GM21447 (cell line): ENCODE data around the gene ADAMTS3.
"Not testable (repeated sequence)": the region's sequence is repeated elsewhere in the genome, so short reads cannot be mapped to it uniquely, and the experiment has no call there.

Source experiments
- ATAC-seq: cut with Tn5 transposase; IDR thresholded peaks from one replicate; pipeline ENCODE4 v1.9.1; 2021; ENCODE audit not compliant: unreplicated experiment

ADAMTS3 gene

DNA sequence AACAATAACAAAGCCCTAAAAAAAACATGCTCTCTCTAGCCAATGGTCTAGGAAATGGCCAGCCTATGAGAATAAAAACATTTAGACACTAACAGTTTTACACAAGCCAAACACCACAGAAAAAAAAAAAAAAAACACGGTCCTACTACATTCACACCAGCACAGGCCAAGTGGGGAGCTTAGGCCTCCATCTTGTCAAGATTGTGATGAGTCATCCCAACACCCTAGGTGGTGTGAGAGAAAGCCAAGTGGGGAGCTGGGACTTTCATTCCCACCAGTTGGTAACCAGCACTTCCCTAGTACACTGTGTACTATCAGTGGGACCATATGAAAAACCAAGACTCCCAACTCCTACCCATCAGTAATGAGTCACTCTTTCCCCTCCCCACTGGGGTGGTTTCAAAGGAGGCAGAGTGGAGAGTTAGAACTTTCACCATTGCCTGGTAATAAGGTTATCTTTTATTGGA is 95.6 kb downstream of the ADAMTS3 start:
- no peak for ATAC-seq

DNA sequence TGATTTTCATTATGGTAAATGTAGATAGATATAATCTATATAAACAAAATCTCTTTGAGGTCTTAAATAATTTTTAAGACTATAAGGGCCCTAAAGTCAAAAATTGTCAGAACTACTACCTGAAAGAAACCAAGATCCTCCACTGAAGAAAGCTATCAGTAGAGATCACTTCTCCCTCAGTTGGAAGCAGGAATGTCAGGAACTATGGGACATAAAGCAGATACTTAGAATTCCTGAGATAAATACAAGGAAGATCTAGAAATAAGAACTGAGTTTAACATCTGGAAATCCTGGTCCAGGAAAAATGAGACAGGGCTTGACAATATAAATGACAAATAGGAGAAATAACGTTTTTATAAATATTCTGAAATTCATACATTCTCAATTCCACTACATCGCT is 97.2 kb downstream of the ADAMTS3 start:
- ATAC-seq = no peak

- ATAC-seq = no peak
Observed at GRCh38 chr4:72468904-72469502, 100.0 kb downstream of the ADAMTS3 start.

- no peak for ATAC-seq
Observed at GRCh38 chr4:72467633-72468032, 101.4 kb downstream of the ADAMTS3 start.

- no peak for ATAC-seq
Observed at GRCh38 chr4:72463724-72464123, 105.3 kb downstream of the ADAMTS3 start.

DNA sequence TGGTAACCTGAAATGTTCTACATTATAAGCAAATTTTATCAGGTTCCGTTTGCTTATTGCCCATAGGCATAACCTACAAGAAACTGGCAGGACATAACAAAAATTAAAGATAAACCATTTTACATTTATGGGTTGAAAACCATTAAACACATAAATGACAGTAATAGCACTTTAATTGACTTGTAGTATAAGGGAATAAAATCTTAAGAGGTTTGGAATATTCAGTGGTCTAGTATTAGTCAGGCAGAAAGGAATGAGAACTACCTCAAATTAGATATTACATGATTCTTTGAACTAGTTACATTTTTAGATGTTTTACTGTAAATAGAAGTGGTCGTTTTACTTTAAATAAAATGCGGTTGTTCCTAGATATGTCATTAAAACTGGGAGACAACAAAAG is 111.9 kb downstream of the ADAMTS3 start:
- no peak for ATAC-seq

DNA sequence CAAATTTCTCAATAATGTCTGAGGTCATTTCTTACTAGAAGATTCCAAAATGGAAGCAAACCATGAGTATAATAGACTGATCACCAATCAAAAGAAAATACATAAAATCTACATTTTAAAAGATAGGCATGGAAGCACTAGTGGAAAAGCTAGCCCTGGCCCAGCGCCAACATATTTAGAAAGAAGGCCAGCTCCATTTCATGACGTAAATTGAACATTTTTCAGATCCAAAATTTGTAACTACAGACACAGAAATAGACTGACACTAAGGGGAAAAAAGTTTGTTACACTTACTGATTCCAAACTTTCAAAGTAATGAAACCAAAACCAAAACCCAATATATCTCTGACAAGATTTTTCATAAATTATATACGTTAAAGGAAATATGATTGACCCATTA is 117.7 kb downstream of the ADAMTS3 start:
- no peak for ATAC-seq

DNA sequence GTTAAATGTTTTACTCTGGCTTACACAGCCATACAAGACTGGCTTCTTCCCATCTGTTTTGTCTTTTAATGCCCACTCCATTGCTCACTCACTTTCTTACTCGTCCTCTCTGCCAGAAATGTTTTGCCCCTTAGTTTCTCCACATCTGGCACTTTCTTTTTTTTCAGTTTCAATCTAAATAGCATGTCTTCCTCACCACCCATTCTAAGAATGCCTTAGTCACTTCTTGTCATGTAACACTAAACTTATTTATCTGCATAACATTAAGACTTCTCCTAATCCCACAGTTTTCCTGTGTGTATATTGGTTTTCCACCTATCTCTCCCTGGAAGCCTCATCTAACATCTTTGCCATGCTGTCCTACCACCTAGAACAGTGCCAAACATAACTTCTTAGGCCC is 119.3 kb downstream of the ADAMTS3 start:
- ATAC-seq = no peak

GRCh38 chr4:72448231-72448630 is 120.8 kb downstream of the ADAMTS3 start:
- ATAC-seq = no peak

DNA sequence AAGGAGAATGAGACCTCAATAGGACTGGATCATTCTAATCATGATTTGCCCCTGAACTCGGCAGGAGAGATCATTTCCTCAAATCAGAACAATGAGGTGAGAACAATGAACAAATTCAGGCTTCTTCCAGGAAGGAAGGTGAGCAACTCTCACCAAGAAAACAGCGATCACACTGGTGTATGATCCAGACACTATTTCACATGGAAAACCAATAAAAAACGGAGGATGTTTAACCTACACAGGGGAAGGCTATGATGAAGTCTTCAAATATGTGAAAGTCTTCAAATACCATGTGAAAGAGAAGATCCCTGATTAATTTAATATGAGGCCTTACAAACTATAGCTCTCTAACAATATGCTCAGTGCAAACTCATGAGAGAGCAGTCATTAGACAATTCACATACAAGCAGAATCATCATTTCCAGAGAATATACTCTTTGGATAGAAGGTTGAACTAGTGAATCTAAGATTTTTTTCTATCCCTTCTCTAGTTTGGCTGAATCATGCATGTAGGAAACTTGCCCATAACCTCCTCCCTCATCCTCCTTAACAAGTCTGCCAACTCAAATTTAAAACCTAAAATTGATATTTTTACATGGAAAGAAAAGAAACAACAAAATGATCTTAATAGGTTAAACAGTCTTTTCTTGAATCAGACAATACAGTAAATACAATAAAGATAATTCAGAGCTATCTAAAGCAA is 122.5 kb downstream of the ADAMTS3 start:
- no peak for ATAC-seq

DNA sequence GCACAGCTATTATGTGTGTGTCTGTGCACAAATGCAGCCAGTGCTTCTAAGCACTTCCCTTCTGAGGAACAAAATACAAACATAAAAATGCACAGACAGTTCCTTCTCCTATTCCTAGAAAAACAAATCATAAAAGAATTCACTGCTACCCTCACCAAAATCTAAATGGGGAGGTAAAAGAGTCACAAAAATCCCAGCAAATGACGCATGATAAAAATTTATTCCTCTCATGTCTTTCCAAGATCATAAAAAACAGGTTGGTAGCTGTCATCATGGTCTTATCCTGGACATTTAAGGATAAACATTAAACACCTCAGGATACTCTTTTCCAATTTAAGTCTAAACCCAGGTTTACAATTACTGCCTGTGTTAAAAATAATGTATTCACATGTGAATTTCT is 124.9 kb downstream of the ADAMTS3 start:
- ATAC-seq = no peak

- no peak for ATAC-seq
Observed at GRCh38 chr4:72442715-72443114, 126.3 kb downstream of the ADAMTS3 start.

DNA sequence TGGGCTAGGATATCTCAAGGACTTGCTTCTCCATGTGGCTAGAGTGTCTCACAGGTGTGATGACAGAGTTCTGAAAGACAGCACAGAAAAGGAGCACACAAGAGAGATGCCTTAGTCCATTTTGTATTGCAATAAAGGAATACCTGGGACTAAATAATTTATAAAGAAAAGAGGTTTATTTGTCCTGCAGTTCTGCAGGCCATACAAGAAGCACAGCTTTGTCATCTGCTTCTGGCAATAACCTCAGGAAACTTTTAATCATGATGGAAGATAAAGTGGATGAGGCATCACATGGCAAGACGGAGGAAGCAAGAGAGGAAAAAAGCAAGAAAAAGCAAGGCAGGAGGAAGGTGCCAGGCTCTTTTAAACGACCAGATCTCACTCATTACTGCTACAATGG is 126.9 kb downstream of the ADAMTS3 start:
- no peak for ATAC-seq

DNA sequence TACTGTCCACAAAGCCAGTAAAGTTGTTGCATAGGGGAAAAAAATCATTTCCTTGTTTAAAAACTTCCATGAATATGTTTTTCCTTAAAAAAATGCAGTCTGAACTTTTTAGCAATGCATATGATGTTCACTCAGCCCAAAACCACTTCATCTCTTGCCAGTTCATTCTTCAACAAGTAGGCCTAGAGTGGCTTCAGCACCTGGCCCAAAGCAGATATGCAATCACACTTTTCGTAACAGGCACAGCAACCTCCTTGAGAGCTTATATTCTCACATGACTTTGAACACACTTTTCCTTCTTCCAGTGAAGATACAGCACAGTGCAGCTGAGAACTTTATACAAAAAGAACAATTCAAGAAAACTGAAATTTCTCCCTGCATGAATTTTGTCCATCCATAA is 128.6 kb downstream of the ADAMTS3 start:
- no peak for ATAC-seq

DNA sequence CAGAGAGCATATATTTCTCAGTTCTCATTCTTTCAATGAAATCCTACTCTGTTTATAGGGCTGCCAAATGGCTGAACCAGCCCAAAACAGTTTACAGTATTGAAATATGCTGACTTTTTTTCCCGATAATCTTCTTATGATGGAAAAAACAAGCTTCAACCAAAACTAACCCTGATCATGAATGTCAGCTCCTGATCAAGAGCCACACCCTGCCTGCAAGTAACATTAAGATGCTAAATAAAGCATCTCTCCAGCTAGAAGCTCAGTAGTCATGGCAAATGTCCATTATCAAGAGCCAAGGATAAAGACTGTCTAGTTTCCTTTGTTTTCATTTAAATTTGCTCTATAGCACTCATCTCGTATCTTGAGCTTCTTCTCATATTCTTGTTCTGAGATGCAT is 136.0 kb downstream of the ADAMTS3 start:
- ATAC-seq = no peak

- ATAC-seq = no peak
Observed at GRCh38 chr4:72432282-72432681, 136.7 kb downstream of the ADAMTS3 start.

DNA sequence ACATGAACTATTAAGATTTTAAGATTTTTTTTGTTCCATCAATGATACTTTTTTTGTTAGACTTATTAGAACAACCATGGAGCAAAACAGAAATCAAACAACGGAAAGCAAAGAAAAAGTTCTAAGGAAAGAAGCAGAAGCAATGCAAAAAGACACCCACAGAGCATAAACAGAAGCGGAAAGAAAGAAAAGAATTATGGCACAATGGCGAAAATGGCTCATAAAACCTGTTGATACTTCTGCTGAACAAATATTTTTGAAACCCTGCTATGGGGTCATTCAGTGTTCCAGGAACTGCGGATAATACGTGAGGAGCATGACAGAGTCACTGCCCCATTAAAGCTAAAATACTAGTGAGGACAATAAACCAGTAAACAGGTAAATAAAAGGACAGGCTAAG is 138.0 kb downstream of the ADAMTS3 start:
- ATAC-seq = no peak

DNA sequence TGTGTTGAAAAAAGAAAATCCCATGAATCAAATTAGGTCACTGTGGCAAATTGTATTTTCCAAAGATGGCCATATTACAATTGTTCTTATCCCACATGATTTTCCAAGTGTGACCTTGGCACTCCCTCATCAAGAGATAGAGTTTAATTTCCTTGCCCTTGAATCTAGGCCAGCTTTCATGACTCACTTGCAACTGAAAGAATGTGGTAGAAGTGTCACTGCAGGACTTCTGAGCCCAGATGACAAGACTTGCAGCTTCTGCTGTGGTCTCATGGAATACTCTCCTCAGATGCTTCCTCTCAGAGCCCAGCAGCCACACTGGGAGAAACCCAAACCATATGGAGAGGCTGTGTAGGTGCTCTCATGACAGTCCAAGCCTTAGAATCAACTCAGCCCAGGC is 139.0 kb downstream of the ADAMTS3 start:
- no peak for ATAC-seq

DNA sequence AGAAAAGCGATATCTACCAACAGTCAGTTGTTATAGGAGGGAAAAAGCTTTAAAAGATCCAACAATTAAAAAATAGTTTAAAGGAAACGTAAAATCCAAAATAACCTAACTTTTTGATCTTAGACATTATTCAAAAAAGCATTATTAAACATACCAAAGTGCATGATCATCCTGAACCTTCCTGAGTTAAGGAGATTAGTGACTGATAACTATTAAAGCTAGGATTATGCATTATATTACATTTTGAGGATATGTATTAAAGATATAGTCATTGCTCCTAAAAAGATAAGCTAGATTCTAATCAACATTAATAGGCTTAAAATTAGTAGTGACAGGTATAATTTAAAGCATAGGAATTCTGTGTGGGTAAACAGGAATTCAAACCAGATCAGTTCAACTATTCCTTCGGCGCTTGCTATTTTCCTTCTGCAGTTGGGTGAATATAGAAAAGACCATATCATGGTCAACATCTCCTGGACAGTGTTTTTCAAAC is 139.6 kb downstream of the ADAMTS3 start:
- no peak for ATAC-seq

DNA sequence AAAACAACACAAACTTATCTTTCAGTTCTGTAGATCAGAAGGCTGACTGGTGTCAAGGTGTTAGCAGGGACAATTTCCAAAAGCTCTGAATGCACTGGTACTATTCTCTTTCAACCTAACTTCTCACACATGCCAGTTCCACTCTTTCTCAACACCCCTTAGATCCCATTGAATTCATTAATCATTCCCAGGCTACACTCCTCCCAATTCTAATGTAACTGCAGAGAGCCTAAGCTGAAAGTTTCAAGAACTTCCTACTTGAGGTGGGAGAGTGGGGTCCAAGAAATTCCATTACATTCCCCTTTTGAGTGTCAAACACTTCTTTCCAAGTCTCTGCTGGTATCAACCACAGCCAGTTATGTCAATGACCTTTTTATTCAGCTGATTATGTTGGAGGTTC is 142.0 kb downstream of the ADAMTS3 start:
- ATAC-seq = no peak

- ATAC-seq = not testable (repeated sequence)
Observed at GRCh38 chr4:72425908-72426307, 143.1 kb downstream of the ADAMTS3 start.

DNA sequence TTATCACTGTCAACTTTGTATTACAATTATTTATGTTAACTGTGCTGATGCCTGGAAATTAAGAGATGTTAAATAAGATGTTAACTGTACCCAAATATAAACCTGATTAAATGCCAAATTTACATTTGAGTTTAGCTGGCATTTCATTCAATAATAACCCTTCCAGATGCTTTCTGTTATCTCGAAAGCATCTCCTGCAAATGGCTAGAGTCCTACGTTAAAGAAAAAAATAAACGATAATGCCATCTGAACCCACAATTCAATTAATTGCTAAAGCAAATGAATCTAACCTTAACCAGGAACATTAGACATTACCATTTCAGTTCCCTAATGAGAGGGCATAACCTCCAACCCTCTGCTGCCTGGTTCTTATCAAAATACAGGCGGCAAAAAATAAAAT is 145.0 kb downstream of the ADAMTS3 start:
- ATAC-seq = no peak

DNA sequence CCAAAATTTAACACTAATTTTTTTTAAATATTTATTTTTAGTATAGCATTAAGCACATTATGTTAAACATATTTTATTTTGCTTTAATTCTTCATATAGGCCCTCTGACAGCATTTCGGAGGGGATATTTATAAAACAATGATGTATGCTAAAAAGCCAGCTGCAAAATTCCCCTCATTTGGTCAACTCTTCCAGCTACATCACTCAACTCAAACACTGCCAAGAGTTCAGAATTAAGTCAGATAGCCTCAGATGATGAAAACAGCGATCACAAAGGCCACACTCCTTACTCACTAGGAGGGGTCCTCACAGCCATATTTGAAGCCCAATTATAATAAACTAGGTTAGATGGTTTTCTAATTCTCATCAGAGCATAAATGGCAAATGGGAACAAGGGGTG is 146.6 kb downstream of the ADAMTS3 start:
- no peak for ATAC-seq
